Measurements from ENCODE around the gene STAU1.

DNA sequence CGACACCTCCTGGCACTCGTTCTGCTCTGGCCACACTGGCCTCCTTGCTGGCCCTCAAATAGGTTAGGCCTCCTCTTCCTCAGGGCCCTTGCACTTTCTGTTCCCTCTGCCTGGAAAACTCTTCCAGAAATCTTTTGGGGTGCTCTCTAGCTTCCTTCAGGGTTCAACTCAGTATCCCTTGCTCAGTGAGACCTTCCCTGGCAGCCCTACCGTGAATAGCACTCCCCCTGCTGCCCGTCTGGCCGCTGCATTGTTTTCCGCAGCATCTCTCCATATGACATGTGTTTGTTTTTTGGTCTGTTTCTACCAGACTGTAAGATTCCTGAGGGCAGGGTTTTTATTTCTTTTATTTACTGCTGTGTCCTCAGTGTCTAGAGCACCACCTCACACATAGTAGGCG, 37.8 kb upstream of the STAU1 start:
- TF ChIP-seq, protein P1, sequence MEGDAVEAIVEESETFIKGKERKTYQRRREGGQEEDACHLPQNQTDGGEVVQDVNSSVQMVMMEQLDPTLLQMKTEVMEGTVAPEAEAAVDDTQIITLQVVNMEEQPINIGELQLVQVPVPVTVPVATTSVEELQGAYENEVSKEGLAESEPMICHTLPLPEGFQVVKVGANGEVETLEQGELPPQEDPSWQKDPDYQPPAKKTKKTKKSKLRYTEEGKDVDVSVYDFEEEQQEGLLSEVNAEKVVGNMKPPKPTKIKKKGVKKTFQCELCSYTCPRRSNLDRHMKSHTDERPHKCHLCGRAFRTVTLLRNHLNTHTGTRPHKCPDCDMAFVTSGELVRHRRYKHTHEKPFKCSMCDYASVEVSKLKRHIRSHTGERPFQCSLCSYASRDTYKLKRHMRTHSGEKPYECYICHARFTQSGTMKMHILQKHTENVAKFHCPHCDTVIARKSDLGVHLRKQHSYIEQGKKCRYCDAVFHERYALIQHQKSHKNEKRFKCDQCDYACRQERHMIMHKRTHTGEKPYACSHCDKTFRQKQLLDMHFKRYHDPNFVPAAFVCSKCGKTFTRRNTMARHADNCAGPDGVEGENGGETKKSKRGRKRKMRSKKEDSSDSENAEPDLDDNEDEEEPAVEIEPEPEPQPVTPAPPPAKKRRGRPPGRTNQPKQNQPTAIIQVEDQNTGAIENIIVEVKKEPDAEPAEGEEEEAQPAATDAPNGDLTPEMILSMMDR (conservative IDR thresholded peaks at IDR 0.05 in 1 of 2, IDR thresholded peaks at IDR 0.05 in 1 of 2; ENCODE audit: low read depth in 1 of 2, low read length in 2 of 2): no peak
- no peak for TF ChIP-seq EZH2 (IDR thresholded peaks at IDR 0.05; ENCODE audit: low read length, missing control alignments)

All from fibroblast of lung (primary cell).